Measurements from ENCODE around the gene TMEM79.

Gene TMEM79

GRCh38 chr1:156263288-156263655, 20.9 kb upstream of the TMEM79 start:
- DNase-seq, result no peak

GRCh38 chr1:156266051-156266450, 18.1 kb upstream of the TMEM79 start:
- DNase-seq, result no peak

GRCh38 chr1:156268336-156268735, 15.8 kb upstream of the TMEM79 start:
- DNase-seq, result no peak

GRCh38 chr1:156270314-156270713, 13.8 kb upstream of the TMEM79 start:
- no peak for DNase-seq

- no peak for DNase-seq
Observed at GRCh38 chr1:156276532-156276931, 7.6 kb upstream of the TMEM79 start.

- DNase-seq, result no peak
Observed at GRCh38 chr1:156276966-156277381, 7.2 kb upstream of the TMEM79 start.

GRCh38 chr1:156279837-156280236, 4.3 kb upstream of the TMEM79 start:
- no peak for DNase-seq

- DNase-seq, result peak; percentile 14
Observed at GRCh38 chr1:156281281-156281680, 2.8 kb upstream of the TMEM79 start.

GRCh38 chr1:156281693-156282478, 2.2 kb upstream of the TMEM79 start:
- no peak for DNase-seq

GRCh38 chr1:156282479-156283222, 1.5 kb upstream of the TMEM79 start, which contains the start of gene SMG5:
Gene SMG5 (minus strand): TSS chr1:156282825. CDS start chr1:156282680, 145 bp downstream.
- DNase-seq, result peak; percentile 98

GRCh38 chr1:156283521-156283920, 604 bp upstream of the TMEM79 start:
- no peak for DNase-seq

GRCh38 chr1:156284757-156285156, 632 bp downstream of the TMEM79 start:
- DNase-seq, result no peak

- no peak for DNase-seq
Observed at GRCh38 chr1:156285437-156285836, 1.3 kb downstream of the TMEM79 start.

- DNase-seq, result no peak
Observed at GRCh38 chr1:156286061-156286460, 1.9 kb downstream of the TMEM79 start.

GRCh38 chr1:156289857-156290256, 5.7 kb downstream of the TMEM79 start:
- no peak for DNase-seq

GRCh38 chr1:156291226-156292061, 7.3 kb downstream of the TMEM79 start:
- DNase-seq, result no peak

GRCh38 chr1:156293098-156293434, 8.9 kb downstream of the TMEM79 start:
- DNase-seq, result no peak

- no peak for DNase-seq
Observed at GRCh38 chr1:156293895-156294294, 9.8 kb downstream of the TMEM79 start.

- DNase-seq, result peak; percentile 55
Observed at GRCh38 chr1:156295391-156295947, 11.3 kb downstream of the TMEM79 start, which contains the start of gene GLMP. Gene GLMP (minus strand): TSS chr1:156295679. CDS start chr1:156295645, 34 bp downstream.

- DNase-seq, result no peak
Observed at GRCh38 chr1:156298852-156299357, 14.8 kb downstream of the TMEM79 start, which contains the start of gene VHLL. Gene VHLL (minus strand): TSS chr1:156299307. CDS start chr1:156299189, 118 bp downstream.

GRCh38 chr1:156303241-156303640, 19.1 kb downstream of the TMEM79 start:
- DNase-seq, result no peak

- DNase-seq, result no peak
Observed at GRCh38 chr1:156305215-156305614, 21.1 kb downstream of the TMEM79 start.

GRCh38 chr1:156308078-156308477, 24.0 kb downstream of the TMEM79 start:
- DNase-seq, result no peak

All from NCI-H1694 (cell line).